Heart left ventricle (tissue), 13 donors: ENCODE results near the gene TRPM3.

Experiments used
- POLR2A ChIP-seq, 2 donors: fragments of 450-650 bp; IDR thresholded peaks; one replicate each; pipeline ENCODE4 v1.6.1; 2017; ENCODE audit warnings: antibody characterized with exemption in 2 of 2, mild to moderate bottlenecking in 2 of 2, moderate library complexity in 2 of 2
- TF ChIP-seq, protein P1 (sequence below), 12 donors: fragments of 200-600 bp; sonication (generic) in 4 of 12; IDR thresholded peaks; one replicate each; pipeline versions ENCODE4 v1.5.0 to v1.8.0; 2018 to 2022; ENCODE audit warnings: antibody characterized with exemption in 12 of 12, mild to moderate bottlenecking in 5 of 12
- donor health status: ischemic (EF 13 %, LVEDD 7.1; RV severe dilation, severe dysfunction).
- donor health status: DM: no; HTN: yes; CAD: no.
- donor health status: DM: no; HTN: no; CAD: no.
- donor health status: ischemic (EF 25% LVEDD 6.9; RV normal size, moderate dysfunction).
- donor health status: ischemic (EF 25% LVEDD 5.7; RV mildly dilated, moderate dysfunction).
- donor health status: ischemic (EF 35%, LVEDD 5.7; RV mildly dilated, moderate dysfunction).
- donor health status: nonischemic (EF 11% LVEDD 7.7; RV severe dilation, severe dysfunction).
- donor health status: DM: yes; HTN: yes; CAD: no.
- donor health status: PGD.
- donor health status: ischemic (EF 29% LVEDD 5.4; RV normal size, mild dysfunction).
- donor health status: nonischemic (EF 23%, LVEDD 6.1; RV moderate dilation, normal function).

DNA sequence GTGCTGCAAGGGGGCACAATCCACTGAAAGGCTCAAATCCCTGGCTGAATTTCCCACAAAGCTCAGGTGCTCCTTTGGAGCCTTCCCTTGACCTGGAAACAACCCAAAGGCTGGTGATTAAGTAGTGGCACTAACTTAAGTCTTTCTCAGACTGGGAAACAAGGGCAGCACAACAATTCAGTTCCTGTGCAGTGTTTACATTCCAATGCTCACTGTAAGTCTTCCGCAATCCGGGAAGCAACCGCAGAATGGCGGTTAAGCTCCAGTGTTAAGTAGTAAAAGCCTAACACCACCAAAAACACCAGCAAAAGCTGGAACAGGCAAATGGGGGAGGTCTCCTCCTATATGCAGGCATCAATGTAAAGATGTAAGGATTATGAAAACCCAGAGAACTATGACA lies 117.2 kb downstream of the TRPM3 start:
- TF ChIP-seq, protein P1, sequence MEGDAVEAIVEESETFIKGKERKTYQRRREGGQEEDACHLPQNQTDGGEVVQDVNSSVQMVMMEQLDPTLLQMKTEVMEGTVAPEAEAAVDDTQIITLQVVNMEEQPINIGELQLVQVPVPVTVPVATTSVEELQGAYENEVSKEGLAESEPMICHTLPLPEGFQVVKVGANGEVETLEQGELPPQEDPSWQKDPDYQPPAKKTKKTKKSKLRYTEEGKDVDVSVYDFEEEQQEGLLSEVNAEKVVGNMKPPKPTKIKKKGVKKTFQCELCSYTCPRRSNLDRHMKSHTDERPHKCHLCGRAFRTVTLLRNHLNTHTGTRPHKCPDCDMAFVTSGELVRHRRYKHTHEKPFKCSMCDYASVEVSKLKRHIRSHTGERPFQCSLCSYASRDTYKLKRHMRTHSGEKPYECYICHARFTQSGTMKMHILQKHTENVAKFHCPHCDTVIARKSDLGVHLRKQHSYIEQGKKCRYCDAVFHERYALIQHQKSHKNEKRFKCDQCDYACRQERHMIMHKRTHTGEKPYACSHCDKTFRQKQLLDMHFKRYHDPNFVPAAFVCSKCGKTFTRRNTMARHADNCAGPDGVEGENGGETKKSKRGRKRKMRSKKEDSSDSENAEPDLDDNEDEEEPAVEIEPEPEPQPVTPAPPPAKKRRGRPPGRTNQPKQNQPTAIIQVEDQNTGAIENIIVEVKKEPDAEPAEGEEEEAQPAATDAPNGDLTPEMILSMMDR (IDR thresholded peaks at IDR 0.05) = no peak
- TF ChIP-seq POLR2A (IDR thresholded peaks at IDR 0.05) = no peak
